NCI-H146 treated with DMSO at 0.1 percent for 48 hours (cell line): ENCODE results near the gene SPRY2.

Experiments used
- DNase-seq: peaks from one replicate; lab custom pipeline; 2025; ENCODE audit not compliant: unreplicated experiment; lab: John Stamatoyannopoulos, UW

The SPRY2 gene, protein sequence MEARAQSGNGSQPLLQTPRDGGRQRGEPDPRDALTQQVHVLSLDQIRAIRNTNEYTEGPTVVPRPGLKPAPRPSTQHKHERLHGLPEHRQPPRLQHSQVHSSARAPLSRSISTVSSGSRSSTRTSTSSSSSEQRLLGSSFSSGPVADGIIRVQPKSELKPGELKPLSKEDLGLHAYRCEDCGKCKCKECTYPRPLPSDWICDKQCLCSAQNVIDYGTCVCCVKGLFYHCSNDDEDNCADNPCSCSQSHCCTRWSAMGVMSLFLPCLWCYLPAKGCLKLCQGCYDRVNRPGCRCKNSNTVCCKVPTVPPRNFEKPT

DNA sequence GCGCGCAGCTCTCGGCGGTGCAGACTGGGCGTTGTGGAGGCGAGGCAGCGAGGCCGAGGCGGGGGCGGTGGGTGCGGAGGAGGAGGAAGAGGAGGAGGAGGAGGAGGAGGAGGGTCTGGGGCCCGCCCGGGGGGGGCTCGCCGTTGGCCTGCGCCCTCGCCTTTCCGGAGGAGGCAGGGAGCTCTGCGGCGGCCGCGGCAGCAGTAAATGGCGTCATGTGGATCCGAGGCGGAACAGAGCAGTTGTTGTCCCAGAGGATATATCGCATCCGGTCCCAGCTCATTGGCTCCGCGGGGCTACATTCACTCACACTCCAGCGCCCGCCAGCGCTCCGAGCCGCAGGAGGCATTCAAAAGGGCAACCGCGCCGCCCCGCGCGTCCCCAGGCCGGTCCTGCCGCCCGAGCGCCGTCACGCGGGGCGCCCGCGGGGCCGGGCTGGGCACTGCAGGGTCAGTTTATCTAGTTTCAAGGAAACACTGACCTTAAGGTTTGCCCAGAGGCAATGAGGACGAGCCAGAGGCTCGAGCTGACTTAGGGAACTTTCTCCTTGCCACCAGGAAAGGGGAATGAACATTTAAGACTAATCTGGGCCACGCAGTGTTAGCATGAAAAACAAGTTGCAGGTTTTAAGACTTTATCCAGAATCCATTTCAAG lies at the start of gene SPRY2:
SPRY2 (minus strand) TSS at position 26 of the 655 bp plus-strand sequence. CDS start 3,421 bp downstream, outside the sequence.
- peak; percentile 71 for DNase-seq

DNA sequence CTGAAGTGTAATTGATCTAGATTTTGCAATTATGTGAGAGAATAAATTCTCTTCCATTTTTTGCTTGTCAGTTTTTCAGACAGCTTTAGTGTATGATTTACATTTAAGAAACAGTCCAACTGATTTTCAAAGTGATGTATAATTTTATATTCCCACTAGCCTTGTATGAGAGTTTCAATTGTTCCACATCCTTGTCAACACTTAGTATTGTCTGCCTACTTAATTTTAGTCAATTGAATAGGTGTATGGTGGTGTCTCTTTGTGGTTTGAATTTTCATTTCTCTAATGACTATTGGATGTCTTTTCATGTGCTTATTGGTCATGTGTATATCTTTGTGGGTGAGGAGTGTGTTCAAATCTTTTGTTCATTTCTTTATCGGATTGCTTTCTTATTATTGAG lies 49.4 kb upstream of the SPRY2 start:
- no peak for DNase-seq

DNA sequence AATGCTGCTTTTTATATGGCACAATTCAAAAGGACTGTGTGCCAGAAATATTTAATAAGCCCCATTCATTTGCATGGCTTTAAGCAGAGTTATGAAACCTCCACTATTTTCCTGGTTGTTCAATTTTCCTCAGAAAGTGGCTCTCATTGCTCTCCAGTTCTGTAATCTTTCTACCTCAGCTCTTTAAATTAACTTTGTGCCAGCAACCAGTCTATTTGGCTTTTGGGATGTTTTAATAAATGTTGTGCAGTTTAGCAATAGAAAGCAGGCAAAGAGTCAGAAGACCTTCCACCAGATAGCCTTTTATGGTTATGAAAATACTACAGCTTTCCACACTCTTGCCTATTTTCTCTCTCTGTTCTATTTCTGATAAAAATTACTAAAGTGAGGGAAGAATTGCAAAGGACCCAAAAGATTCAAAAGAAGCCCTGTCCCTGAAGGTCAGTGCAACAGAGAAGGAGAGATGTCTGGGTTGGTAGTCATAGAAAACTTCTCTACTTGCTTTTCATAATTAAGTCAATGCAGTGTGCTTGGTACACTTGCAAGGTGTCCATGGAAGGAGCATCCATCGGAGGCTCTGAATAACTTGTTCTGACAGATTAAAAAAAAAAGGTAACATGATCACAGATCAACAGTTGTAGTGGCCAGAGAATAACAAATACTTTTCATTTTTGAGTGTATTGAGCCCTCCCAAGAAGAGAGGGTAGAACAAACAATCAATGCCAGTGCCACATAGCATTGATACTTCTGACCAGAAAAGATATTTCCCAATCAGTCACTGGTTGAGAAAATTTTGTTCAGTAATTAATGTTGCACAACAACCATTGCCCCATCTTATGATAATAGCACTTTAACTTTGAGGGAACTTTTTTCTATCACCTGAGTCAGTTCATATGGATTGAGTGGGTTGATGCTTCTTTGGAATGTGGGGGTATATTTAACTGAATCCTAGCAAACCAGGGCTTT lies 48.4 kb upstream of the SPRY2 start:
- DNase-seq: no peak

GRCh38 chr13:80388506-80388905 lies 47.6 kb upstream of the SPRY2 start:
- DNase-seq: no peak

DNA sequence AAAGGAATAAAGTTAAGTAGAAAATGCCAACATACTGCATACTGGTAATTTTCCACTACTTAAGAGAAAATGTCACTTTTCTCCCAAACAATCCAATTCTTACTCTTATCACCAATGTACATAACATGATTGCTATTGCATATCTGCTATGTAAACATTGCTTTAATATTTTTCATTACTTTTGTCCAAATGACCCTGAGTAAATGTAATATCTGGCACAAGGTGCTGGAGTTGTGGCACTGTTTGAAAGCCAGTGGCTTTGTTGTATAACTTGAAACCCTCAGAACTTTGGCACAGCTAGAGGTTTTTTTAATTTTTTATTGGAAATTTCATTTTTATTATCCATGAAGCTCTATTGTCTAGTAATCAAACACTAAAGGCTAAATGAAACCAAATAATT lies 45.7 kb upstream of the SPRY2 start:
- DNase-seq: no peak

DNA sequence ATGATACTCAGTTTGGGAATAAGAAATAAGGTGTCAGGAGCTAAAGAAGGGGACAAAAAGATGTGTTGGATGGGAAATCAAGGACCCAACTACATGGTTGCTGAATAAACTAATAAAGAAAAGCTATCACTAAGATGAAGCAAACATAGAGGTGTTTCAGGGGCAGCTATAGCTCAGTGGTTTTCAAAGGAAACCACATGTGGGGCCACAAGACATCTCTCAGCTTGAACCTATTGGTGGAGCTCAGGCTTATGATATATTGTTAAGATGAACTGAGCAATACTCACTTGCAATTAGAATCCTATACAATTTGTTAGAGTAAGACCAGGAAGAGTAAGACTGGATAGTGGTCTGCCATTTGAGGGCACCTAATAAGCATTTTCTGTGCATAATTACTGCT lies 45.1 kb upstream of the SPRY2 start:
- no peak for DNase-seq

DNA sequence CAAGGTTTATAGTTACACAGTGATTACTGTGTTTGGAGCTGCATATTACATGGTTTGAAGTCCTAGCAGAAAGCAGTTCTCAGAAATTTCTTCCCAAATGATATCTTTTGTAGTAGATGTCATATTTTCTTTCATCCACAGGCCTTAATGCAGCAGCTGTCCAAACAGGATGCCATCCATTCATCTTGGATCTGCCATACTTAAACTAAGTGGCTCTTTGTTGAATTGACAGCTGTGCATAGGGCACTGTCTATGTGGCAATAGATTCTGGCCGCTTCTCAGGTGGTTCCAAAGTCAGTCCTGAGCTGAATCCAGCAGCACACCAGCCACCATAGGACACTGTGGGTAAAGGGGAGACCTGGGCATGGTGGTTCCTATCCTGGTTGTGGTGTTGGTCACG lies 41.6 kb upstream of the SPRY2 start:
- DNase-seq: peak; percentile 23

DNA sequence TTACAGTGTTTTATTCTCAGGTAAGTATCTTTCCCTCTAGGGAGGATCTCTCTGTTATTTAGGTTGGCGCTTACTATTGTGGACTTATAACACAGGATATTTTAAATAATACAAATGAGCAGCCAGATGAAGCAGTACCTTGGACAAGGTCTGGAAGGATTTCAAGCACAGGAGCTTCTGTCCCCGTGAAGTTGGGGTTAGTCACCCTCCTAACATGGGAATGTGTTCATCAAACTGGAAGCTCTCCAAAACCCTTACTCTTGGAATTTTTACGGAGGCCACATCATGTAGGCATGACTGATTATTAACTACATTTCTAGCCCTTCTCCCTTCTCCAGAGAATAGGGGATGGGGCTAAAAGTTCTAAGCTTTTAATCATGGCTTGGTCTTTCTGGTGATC lies 38.3 kb upstream of the SPRY2 start:
- DNase-seq: no peak

- no peak for DNase-seq
Measured at GRCh38 chr13:80376554-80376953, 35.6 kb upstream of the SPRY2 start.

DNA sequence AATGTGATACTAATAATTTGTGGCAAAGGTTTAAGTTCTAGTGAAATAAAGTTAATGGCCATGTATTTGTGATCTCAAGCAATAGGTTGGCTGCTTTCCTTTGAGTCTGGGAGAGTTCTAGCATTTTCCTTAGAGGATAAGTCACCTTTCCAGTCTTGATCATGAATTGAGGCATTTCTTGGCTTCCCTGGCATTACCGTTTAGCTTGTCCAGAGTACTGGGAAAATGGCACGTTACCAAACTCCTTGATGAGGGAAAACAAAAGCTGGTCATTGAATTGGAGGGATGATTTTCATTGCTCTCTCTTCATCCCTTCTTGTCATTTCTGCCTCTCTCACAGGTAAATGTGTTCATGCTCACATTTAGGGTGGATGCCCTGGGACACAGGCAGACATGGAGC lies 34.0 kb upstream of the SPRY2 start:
- no peak for DNase-seq

DNA sequence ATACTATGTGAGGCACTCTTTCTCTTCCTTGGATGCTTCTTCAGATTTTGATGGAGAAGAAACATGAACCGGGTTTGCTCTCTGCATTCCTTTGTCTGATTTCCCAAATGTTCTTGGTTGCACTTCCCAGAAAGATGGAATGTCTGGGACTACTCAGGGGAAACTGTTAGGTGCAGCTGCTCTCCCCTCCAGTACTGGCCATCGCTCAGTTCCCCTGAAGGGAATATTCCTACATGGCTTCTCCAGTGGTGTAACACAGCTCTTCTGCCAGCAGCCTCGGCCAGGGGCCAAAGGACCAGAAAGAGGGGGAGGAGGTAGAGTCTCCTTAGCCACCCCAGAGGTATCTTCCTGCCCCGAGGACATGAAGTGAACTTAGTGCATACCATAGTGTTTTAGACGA lies 33.5 kb upstream of the SPRY2 start:
- DNase-seq: no peak

DNA sequence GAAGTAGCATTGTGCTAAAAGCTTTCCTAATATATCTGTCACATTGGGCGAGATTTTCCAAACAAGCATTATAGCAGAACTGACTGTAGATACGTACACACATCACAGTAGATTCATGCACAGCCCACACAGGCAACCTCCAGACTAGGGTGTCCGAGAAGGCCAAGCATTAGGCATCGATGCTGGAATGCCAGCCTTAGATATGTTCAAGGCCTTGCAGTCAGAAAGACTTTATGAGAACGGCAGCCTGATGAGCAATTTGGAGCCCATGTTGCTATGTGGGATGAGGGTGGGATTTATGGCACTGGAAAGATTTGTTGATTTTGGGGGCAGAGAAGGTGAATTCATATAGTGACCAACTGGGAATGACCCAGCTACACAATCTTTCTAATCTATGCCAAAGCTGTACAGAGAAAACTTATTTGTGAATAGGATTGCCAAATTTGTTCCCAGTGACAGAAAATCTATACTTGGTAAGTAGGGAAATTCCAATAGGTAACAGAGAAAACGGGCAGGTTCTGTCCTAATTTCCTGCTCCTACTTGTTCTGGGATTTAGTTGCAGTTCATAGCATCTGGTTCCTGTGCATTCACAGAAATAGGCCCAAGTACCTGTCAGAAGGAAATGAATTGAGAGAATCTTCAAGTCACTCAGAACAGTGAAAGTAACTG lies 31.0 kb upstream of the SPRY2 start:
- DNase-seq: no peak

- no peak for DNase-seq
Measured at GRCh38 chr13:80367473-80367872, 26.5 kb upstream of the SPRY2 start.

DNA sequence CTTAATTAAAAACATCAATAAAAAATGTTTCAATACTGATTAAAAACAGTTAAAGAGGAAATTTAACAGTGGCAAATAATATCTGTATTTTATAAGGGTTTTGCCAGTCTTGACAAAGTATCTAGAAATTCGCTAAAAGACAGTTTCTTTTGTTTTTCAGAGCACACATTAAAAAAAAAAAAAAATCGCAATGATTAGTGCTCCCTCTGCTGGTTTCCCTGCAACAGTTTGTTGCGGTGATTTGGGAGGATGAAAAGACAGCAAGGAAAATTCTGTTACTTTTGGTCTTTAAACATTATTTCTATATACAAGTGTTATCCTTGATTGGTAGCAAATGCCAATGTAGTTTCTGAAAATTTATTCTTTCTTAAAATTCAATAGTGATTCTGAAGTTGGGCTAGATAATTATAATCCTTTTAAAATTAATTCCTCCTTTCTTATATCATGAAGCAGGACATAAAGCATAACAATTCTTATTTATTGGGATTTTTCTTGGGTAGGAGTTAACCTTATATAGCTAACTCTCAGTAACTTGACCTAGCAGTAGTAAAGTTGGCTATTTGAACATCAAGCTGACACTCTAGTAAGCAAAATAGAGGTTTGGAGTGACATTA lies 23.1 kb upstream of the SPRY2 start:
- DNase-seq: peak; percentile 34

- no peak for DNase-seq
Measured at GRCh38 chr13:80362481-80362880, 21.6 kb upstream of the SPRY2 start.

GRCh38 chr13:80361883-80362327 lies 21.0 kb upstream of the SPRY2 start:
- peak; percentile 25 for DNase-seq

DNA sequence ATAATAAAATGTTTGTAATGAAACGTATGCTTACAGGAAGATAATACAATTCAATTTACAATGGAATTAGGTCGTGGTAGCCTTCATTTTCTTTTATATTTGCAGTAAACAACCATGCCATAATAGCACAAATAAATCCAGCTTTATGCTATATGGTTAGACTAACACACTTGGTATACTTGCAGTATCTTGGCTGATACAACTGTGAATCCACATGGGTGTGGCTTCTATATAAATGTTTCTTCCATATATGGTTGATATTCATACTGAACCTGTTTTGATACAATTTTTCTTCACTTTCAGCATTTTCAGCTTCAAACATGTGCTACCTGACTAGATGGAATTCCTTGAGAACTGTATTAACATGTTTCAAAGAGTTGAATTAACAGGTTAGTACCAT lies 20.4 kb upstream of the SPRY2 start:
- no peak for DNase-seq

DNA sequence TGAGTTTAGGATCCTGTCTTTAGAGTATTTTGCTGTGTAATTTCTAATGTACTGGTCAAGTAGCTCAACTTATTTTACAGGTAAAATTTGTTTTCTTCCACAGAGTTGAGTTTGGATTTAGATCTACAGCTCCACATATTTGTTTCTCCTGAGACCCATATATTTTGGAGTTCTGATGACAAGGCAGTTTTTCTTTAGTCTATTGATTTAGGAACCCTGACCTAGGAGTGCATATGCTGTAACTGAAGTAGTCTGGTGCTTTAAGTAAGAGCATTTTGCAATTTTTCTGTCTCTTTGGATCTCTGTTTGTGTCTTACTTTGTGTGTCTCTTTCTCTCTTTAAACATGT lies 19.5 kb upstream of the SPRY2 start:
- no peak for DNase-seq

DNA sequence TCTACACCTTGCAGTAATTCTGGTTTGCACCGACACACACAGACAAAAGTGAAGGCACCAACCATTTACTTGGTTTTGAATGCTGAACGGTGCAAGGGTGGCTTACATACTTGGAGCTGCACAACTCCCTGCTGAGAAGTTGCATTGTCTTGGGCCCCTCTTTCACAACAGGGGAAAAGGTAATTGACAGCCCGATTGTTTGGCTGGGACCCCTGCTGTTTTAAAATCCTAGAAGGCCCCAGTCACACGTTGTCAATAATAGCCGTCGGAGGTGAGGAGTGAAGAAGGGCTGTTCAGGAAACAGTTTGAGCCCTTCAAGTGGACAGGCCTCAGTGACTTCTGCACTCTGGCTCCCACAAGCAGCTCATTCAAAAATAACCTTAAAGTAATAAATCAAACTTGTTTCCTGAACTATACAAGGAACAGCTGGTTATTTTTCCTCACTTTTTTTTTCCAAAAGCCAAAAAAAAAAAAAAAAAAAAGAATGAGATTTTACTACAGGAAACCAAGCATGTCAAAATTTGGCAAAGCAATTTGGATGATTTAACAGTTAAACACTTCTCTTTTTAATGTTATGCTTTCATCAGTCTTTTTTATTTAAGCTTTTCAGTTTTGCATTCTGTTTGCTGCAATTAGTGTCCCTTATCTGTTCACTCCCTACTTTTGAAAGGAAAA lies 19.0 kb upstream of the SPRY2 start:
- DNase-seq: peak; percentile 16

DNA sequence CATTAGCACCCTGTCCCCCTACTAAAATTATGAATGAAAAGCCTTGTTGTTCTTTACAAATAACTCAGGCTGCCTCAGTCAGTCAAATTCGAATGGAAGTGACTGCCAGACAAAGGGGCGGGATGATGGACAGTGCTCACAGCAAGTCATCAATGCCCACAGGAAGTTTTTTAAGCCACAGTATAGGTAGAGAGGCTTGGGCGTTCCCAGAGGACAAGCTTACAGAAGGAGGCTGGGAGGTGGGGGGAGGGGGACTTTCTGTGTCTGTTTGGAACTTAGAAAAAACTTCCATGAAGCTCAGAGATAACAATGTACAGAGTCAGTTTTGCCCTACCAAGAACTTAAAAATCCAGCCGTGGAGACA lies 18.5 kb upstream of the SPRY2 start:
- DNase-seq: no peak
